ENCODE measurements around the gene NRAP.

DNA sequence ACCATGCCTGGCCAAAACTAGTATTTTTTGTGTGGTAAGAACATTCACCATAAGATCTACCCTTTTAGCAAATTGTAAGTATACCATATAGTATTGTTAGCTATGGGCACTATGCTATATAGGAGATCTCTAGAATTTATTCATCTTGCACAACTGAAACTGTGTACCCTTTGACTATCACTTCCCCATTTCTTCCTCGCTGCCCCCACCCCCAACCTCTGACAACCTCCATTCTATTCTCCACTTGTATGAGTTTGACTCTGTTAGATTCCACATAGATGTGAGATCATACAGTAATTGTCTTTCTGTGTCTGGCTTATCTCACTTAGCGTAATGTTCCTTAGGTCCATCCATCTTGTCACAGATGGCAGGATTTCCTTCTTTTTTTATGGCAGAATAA lies 19.5 kb upstream of the NRAP start:
- TF ChIP-seq CREB1 (IDR thresholded peaks at IDR 0.05) (no peak), TAF1 (IDR thresholded peaks at IDR 0.05; ENCODE audit: low read depth, low read length) (no peak), RAD21 (IDR thresholded peaks at IDR 0.05 in 1 of 2, conservative IDR thresholded peaks at IDR 0.05 in 1 of 2; ENCODE audit: low read depth in 2 of 2, low read length in 2 of 2) (no peak), EZH2 (IDR thresholded peaks at IDR 0.05; ENCODE audit: low read depth, low read length, severe bottlenecking) (no peak), SP1 (IDR thresholded peaks at IDR 0.05; ENCODE audit: low read depth, low read length) (no peak), SRF (IDR thresholded peaks at IDR 0.05; ENCODE audit: low read depth, low read length) (no peak), SIN3A (conservative IDR thresholded peaks at IDR 0.05 in 1 of 2, IDR thresholded peaks at IDR 0.05 in 1 of 2; ENCODE audit: low read depth in 1 of 2, low read length in 2 of 2) (no peak), POLR2AphosphoS5 (IDR thresholded peaks at IDR 0.05; ENCODE audit: low read depth, low read length) (no peak), SUZ12 (IDR thresholded peaks at IDR 0.05; ENCODE audit: low read length) (no peak)
- TF ChIP-seq, protein P1, sequence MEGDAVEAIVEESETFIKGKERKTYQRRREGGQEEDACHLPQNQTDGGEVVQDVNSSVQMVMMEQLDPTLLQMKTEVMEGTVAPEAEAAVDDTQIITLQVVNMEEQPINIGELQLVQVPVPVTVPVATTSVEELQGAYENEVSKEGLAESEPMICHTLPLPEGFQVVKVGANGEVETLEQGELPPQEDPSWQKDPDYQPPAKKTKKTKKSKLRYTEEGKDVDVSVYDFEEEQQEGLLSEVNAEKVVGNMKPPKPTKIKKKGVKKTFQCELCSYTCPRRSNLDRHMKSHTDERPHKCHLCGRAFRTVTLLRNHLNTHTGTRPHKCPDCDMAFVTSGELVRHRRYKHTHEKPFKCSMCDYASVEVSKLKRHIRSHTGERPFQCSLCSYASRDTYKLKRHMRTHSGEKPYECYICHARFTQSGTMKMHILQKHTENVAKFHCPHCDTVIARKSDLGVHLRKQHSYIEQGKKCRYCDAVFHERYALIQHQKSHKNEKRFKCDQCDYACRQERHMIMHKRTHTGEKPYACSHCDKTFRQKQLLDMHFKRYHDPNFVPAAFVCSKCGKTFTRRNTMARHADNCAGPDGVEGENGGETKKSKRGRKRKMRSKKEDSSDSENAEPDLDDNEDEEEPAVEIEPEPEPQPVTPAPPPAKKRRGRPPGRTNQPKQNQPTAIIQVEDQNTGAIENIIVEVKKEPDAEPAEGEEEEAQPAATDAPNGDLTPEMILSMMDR (IDR thresholded peaks at IDR 0.05; ENCODE audit: control extremely low read depth in 1 of 3, insufficient read depth in 1 of 3, low read depth in 1 of 3, low read length in 3 of 3), result no peak
- TF ChIP-seq, protein P2, sequence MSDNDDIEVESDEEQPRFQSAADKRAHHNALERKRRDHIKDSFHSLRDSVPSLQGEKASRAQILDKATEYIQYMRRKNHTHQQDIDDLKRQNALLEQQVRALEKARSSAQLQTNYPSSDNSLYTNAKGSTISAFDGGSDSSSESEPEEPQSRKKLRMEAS (IDR thresholded peaks at IDR 0.05), result no peak
- TF ChIP-seq, protein P3, sequence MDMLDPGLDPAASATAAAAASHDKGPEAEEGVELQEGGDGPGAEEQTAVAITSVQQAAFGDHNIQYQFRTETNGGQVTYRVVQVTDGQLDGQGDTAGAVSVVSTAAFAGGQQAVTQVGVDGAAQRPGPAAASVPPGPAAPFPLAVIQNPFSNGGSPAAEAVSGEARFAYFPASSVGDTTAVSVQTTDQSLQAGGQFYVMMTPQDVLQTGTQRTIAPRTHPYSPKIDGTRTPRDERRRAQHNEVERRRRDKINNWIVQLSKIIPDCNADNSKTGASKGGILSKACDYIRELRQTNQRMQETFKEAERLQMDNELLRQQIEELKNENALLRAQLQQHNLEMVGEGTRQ (IDR thresholded peaks at IDR 0.05; ENCODE audit: low read length), result no peak
